Measurements from ENCODE around the gene DSC3.

Gene DSC3

GRCh38 chr18:31042406-31043181, at the start of gene DSC3:
Gene DSC3, minus strand, starts transcription at chr18:31042742. Its CDS starts 82 bp downstream, at chr18:31042660.
- DNase-seq, result no peak

- no peak for DNase-seq
These were observed 48.8 kb upstream of the DSC3 start for GRCh38 chr18:31091350-31091749.

- no peak for DNase-seq
These were observed 46.0 kb upstream of the DSC3 start for GRCh38 chr18:31088532-31088931.

GRCh38 chr18:31079973-31080372, 37.4 kb upstream of the DSC3 start:
- DNase-seq, result no peak

- DNase-seq, result no peak
These were observed 35.3 kb upstream of the DSC3 start for GRCh38 chr18:31077878-31078277.

GRCh38 chr18:31072175-31072574, 29.6 kb upstream of the DSC3 start:
- DNase-seq, result no peak

GRCh38 chr18:31070206-31070605, 27.7 kb upstream of the DSC3 start:
- no peak for DNase-seq

- DNase-seq, result no peak
These were observed 23.7 kb upstream of the DSC3 start for GRCh38 chr18:31066266-31066665.

GRCh38 chr18:31065036-31065773, 22.7 kb upstream of the DSC3 start:
- DNase-seq, result no peak

- DNase-seq, result no peak
These were observed 21.6 kb upstream of the DSC3 start for GRCh38 chr18:31064130-31064529.

- no peak for DNase-seq
These were observed 19.4 kb upstream of the DSC3 start for GRCh38 chr18:31061945-31062344.

- no peak for DNase-seq
These were observed 16.4 kb upstream of the DSC3 start for GRCh38 chr18:31058897-31059296.

- no peak for DNase-seq
These were observed 15.4 kb upstream of the DSC3 start for GRCh38 chr18:31057917-31058316.

GRCh38 chr18:31057051-31057450, 14.5 kb upstream of the DSC3 start:
- no peak for DNase-seq

GRCh38 chr18:31056296-31056695, 13.8 kb upstream of the DSC3 start:
- DNase-seq, result no peak

GRCh38 chr18:31050635-31051034, 8.1 kb upstream of the DSC3 start:
- DNase-seq, result no peak

- DNase-seq, result peak; percentile 85
These were observed 6.6 kb upstream of the DSC3 start for GRCh38 chr18:31049189-31049588.

- no peak for DNase-seq
These were observed 5.7 kb upstream of the DSC3 start for GRCh38 chr18:31048216-31048615.

GRCh38 chr18:31046916-31047315, 4.4 kb upstream of the DSC3 start:
- DNase-seq, result no peak

GRCh38 chr18:31045599-31045998, 3.1 kb upstream of the DSC3 start:
- DNase-seq, result no peak

- DNase-seq, result no peak
These were observed 2.4 kb upstream of the DSC3 start for GRCh38 chr18:31044926-31045325.

GRCh38 chr18:31043709-31044108, 1.2 kb upstream of the DSC3 start:
- no peak for DNase-seq

GRCh38 chr18:31042084-31042405, 497 bp downstream of the DSC3 start:
- no peak for DNase-seq

GRCh38 chr18:31041271-31042083, 1.1 kb downstream of the DSC3 start:
- no peak for DNase-seq

Measured in NCI-H1105 (cell line).